Esophagus muscularis mucosa (tissue), 4 donors: ENCODE results near the gene BRF1. TPM values are rescaled to one million over a fixed set of nuclear protein-coding genes. Genes with fewer than 3 reads are reported as not detected.

Experiments used
- DNase-seq: peaks from one replicate; pipeline ENCODE4 v3.0.0-alpha.2; 2017; ENCODE audit errors: extremely low spot score
- H3K27ac ChIP-seq, 4 donors: fragments of 200-600 bp; sonication (generic); replicated peaks in 1 of 4; 1 replicate in 3 of 4; 2 replicates in 1 of 4; pipeline ENCODE4 v1.5.1; 2016 to 2019; ENCODE audit warnings: mild to moderate bottlenecking in 1 of 4
- H3K27me3 ChIP-seq, 4 donors: fragments of 200-600 bp; sonication (generic); one replicate each; pipeline versions ENCODE4 v1.5.1 to v1.6.0; 2016 to 2019
- H3K36me3 ChIP-seq, 4 donors: fragments of 200-600 bp; sonication (generic); one replicate each; pipeline ENCODE4 v1.5.1; 2016 to 2019
- H3K4me1 ChIP-seq, 4 donors: fragments of 200-600 bp; sonication (generic); one replicate each; pipeline ENCODE4 v1.5.1; 2016 to 2019
- H3K4me3 ChIP-seq, 4 donors: fragments of 200-600 bp; sonication (generic); 1 replicate in 2 of 4; 2 replicates in 2 of 4; pipeline ENCODE4 v1.5.1; 2016 to 2019; ENCODE audit warnings: mild to moderate bottlenecking in 4 of 4, moderate library complexity in 1 of 4
- H3K9me3 ChIP-seq, 4 donors: fragments of 200-600 bp; sonication (generic); 1 replicate in 3 of 4; 2 replicates in 1 of 4; pipeline ENCODE4 v1.5.1; 2016 to 2019
- CTCF ChIP-seq, 3 experiments: fragments of 200-600 bp in 2 of 3; fragments of 450-650 bp in 1 of 3; sonication (generic) in 2 of 3; IDR thresholded peaks; one replicate each; pipeline ENCODE4 v1.5.1; 2017 to 2019; ENCODE audit warnings: antibody characterized with exemption in 3 of 3, mild to moderate bottlenecking in 2 of 3, moderate library complexity in 1 of 3
- EP300 ChIP-seq: sonication (generic); formaldehyde crosslinking; IDR thresholded peaks from one replicate; pipeline ENCODE4 v1.6.1; 2017; ENCODE audit warnings: antibody characterized with exemption
- POLR2A ChIP-seq: fragments of 450-650 bp; IDR thresholded peaks from one replicate; pipeline ENCODE4 v1.6.1; 2017; ENCODE audit warnings: antibody characterized with exemption, moderate library complexity, mild to moderate bottlenecking, low read depth
- POLR2AphosphoS5 ChIP-seq, 2 donors: sonication (generic); formaldehyde crosslinking; IDR thresholded peaks; one replicate each; pipeline ENCODE4 v1.6.1; 2017; ENCODE audit warnings: antibody characterized with exemption in 2 of 2
- WGBS: methylation state at CpG from one replicate; pipeline ENCODE4 v1.1.5; 2018; 5-methylcytosine and 5-hydroxymethylcytosine counted together
- intact Hi-C: fragments of 100-400 bp; cut with DNase I; formaldehyde crosslinking; loops from one replicate; pipeline ENCODE4 v1.15.1; 2023
- total RNA-seq, 4 donors: library from RNA; depleted of rRNA; stranded (reverse); fragments of >200 nt; gene quantifications; one replicate each; pipeline versions ENCODE4 v1.1.0 to v1.2.1, GENCODE V29; 2016

The BRF1 gene
- total RNA-seq, 4 donors from 2014 or later, result 23.0 to 47.3 (median 41.4) TPM

- Histone ChIP-seq H3K27ac (no peak overlapping the region), H3K4me3 (no peak overlapping the region), H3K27me3 (no peaks in the 10 kb centered on the region), H3K36me3 (peaks cover 0 to 5% (median 0%) of the 10 kb centered on the region in 4 donors), H3K9me3 (no peaks in the 10 kb centered on the region), H3K4me1 (peaks cover 60 to 79% (median 68%) of the 10 kb centered on the region in 4 donors)
- DNase-seq, result no peak
- TF ChIP-seq CTCF (IDR thresholded peaks at IDR 0.05), result no peak
- no peak for TF ChIP-seq POLR2AphosphoS5 (IDR thresholded peaks at IDR 0.05)
- no peak for TF ChIP-seq POLR2A
- TF ChIP-seq EP300, result no peak
- intact Hi-C loops, result no loop called here
- WGBS, result 91% methylated on average over 9 of the region's 9 CpGs
Measured at GRCh38 chr14:105325303-105325702, 24.5 kb upstream of the BRF1 start.

DNA sequence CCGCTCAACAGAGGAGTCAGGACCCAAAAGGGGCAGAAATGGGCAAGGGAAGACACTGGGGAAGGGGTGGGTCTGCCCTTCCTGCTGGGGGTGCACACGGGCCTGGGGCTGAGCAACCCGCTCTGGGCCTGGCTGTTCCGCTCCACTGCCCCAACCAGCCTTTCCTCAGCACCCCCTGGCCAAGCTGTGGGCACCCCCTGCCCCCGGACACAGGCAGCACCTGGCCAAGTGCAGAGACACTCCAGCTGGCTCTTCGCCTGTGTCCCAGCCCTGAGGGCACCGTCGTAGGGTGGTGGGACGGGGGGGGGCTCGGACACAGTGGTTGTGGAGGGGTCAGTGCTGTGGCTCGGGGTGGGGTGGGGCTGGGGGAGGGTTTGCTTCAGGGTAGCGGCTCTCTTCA lies 24.1 kb upstream of the BRF1 start:
- H3K9me3 ChIP-seq, result no peaks in the 10 kb centered on the region
- no peak overlapping the region for H3K4me3 ChIP-seq
- WGBS, result 87% methylated on average over 7 of the region's 12 CpGs
- TF ChIP-seq EP300 (no peak), POLR2A (no peak), POLR2AphosphoS5 (IDR thresholded peaks at IDR 0.05) (no peak), CTCF (IDR thresholded peaks at IDR 0.05) (no peak)
- peaks cover 56 to 75% (median 64%) of the 10 kb centered on the region in 4 donors for H3K4me1 ChIP-seq
- H3K36me3 ChIP-seq, result peaks cover 0 to 5% (median 0%) of the 10 kb centered on the region in 4 donors
- DNase-seq, result no peak
- peak overlapping the region in 2 of 4 donors; percentile 44 to 54 for H3K27ac ChIP-seq
- intact Hi-C loops, result no loop called here
- H3K27me3 ChIP-seq, result no peaks in the 10 kb centered on the region

DNA sequence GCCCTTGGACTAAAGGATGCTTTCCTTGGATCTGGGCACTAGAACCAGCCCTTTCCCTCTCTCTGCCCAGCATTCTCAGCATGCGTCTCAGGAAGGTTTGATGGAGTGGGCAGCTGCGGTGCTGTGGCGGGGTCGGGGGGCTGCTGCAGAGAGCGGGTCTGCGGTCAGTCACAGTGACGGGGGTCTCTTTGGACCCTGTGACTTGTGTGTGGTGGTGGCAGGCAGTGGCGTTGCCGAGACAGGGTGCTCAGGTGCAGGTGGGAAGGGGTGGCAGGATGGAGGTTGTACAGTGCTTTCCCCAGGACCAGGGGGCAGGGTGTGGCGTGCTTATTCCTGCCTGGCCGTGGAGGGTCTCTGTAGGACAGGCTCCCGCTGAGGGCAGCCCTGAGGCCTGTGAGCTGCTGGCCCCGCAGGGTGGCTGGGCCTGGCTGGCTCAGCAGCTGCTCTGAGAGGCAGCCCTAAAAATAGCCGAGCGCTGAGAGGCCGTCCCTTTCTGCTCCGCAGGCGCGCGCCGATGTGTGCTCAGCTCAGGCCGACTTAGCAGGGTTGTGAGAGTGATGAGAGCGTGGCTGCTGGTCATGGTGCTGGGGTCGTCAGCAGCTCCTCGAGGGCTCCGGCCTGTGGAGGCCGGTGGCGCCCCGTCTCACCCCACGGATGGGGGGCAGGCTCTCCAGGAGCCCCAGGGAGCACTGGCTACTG lies 23.4 kb upstream of the BRF1 start:
- DNase-seq, result no peak
- no peaks in the 10 kb centered on the region for H3K27me3 ChIP-seq
- 85% methylated on average over 15 of the region's 30 CpGs for WGBS
- H3K4me1 ChIP-seq, result peaks cover 49 to 69% (median 61%) of the 10 kb centered on the region in 4 donors
- no peak overlapping the region for H3K4me3 ChIP-seq
- no peak for TF ChIP-seq EP300
- TF ChIP-seq CTCF (IDR thresholded peaks at IDR 0.05), result no peak
- TF ChIP-seq POLR2AphosphoS5 (IDR thresholded peaks at IDR 0.05), result no peak
- no peak for TF ChIP-seq POLR2A
- H3K27ac ChIP-seq, result peak overlapping the region in 3 of 4 donors; percentile 7 to 54 (median 44)
- H3K9me3 ChIP-seq, result no peaks in the 10 kb centered on the region
- intact Hi-C loops, result no loop called here
- H3K36me3 ChIP-seq, result peaks cover 0 to 5% (median 0%) of the 10 kb centered on the region in 4 donors

GRCh38 chr14:105323663-105324062 lies 22.9 kb upstream of the BRF1 start:
- intact Hi-C loops, result no loop called here
- peak overlapping the region in 2 of 4 donors; percentile 44 to 54 for H3K27ac ChIP-seq
- no peaks in the 10 kb centered on the region for H3K9me3 ChIP-seq
- H3K27me3 ChIP-seq, result no peaks in the 10 kb centered on the region
- TF ChIP-seq CTCF (IDR thresholded peaks at IDR 0.05), result no peak
- no peak for TF ChIP-seq POLR2A
- no peak for TF ChIP-seq POLR2AphosphoS5 (IDR thresholded peaks at IDR 0.05)
- TF ChIP-seq EP300, result no peak
- peaks cover 0 to 5% (median 0%) of the 10 kb centered on the region in 4 donors for H3K36me3 ChIP-seq
- H3K4me3 ChIP-seq, result no peak overlapping the region
- WGBS, result 94% methylated on average over 2 of the region's 13 CpGs
- DNase-seq, result no peak
- peaks cover 44 to 64% (median 56%) of the 10 kb centered on the region in 4 donors for H3K4me1 ChIP-seq
